Measurements from ENCODE around the gene MPZ. TPM values are rescaled to one million over a fixed set of nuclear protein-coding genes. Genes with fewer than 3 reads are reported as not detected.

The MPZ gene
- total and polyA plus RNA-seq, 2 experiments from 2014 or later = 0.21 to 2.1 TPM

DNA sequence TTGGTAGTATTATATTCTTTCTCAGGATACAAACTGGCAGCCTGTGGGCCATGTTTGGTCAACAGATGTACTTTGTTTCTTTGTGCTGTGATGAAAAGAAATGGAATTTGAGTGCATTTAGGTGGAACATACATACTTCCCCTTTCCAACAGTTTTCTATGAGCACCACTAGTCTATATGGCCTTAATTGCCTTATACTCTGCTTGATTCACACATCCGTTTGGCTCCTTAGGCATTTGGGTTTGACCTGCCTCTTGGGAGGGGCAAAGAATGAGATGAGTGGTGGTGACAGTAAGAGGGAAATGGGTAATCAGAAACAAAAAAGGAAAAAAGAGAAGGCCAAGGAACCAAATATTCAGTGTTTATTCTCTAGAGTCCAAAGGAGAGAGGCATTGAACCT lies 40.9 kb upstream of the MPZ start:
- WGBS (ENCODE audit: low lambda C conversion rate, missing lambda C conversion rate) = 96% methylated on average over 1 of the region's 1 CpG
- no peak for DNase-seq (ENCODE audit: low spot score)

DNA sequence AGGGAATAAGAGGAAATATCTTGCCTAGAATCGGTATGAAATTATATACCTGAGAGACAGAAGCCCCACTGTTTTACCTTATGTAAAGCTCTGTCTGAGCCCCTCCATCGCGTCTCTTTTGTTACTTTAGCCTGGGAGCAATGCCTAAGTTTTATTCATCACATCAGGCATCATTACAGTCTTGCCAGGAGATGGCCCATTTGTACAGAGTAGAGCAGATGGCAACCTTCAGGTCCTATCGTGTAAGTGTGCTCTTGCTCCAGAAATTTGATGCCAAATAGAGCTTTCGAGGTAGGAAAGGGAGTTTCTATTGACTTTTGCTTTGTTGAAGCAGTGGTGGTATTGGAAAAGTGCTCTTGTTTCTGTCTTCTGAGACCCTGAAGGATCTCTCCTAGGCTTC lies 33.1 kb upstream of the MPZ start:
- no peaks in the 10 kb centered on the region for H3K4me1 ChIP-seq (ENCODE audit: insufficient read depth)
- no peak overlapping the region for H3K4me2 ChIP-seq
- no peaks in the 10 kb centered on the region for H3K79me2 ChIP-seq
- H2AFZ ChIP-seq = no peak overlapping the region
- TF ChIP-seq EZH2phosphoT487 (IDR thresholded peaks at IDR 0.05; ENCODE audit: low read depth, severe bottlenecking, unreplicated experiment) = no peak
- TF ChIP-seq, protein P1, sequence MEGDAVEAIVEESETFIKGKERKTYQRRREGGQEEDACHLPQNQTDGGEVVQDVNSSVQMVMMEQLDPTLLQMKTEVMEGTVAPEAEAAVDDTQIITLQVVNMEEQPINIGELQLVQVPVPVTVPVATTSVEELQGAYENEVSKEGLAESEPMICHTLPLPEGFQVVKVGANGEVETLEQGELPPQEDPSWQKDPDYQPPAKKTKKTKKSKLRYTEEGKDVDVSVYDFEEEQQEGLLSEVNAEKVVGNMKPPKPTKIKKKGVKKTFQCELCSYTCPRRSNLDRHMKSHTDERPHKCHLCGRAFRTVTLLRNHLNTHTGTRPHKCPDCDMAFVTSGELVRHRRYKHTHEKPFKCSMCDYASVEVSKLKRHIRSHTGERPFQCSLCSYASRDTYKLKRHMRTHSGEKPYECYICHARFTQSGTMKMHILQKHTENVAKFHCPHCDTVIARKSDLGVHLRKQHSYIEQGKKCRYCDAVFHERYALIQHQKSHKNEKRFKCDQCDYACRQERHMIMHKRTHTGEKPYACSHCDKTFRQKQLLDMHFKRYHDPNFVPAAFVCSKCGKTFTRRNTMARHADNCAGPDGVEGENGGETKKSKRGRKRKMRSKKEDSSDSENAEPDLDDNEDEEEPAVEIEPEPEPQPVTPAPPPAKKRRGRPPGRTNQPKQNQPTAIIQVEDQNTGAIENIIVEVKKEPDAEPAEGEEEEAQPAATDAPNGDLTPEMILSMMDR (IDR thresholded peaks at IDR 0.05; ENCODE audit: poor library complexity) = no peak
- no peak for TF ChIP-seq EZH2 (IDR thresholded peaks at IDR 0.05; ENCODE audit: borderline replicate concordance)
- no peak overlapping the region for H3K4me3 ChIP-seq
- no peaks in the 10 kb centered on the region for H3K36me3 ChIP-seq (replicated peaks; ENCODE audit: insufficient read depth, low read depth)
- no peaks in the 10 kb centered on the region for H3K9me3 ChIP-seq (ENCODE audit: low read depth)
- H3K27ac ChIP-seq = no peak overlapping the region
- H4K20me1 ChIP-seq (ENCODE audit: insufficient read depth, poor library complexity, severe bottlenecking) = no peaks in the 10 kb centered on the region
- no peaks in the 10 kb centered on the region for H3K9me2 ChIP-seq (replicated peaks; ENCODE audit: insufficient read depth)
- no peaks in the 10 kb centered on the region for H3K27me3 ChIP-seq
- WGBS (ENCODE audit: low lambda C conversion rate, missing lambda C conversion rate) = over 99% methylated on average over 5 of the region's 5 CpGs
- no peak for DNase-seq (ENCODE audit: low spot score)

More for the DNA sequence above, 40.9 kb upstream of the MPZ start:
- TF ChIP-seq, protein P1 (IDR thresholded peaks at IDR 0.05; ENCODE audit: poor library complexity) = no peak
- TF ChIP-seq EZH2 (IDR thresholded peaks at IDR 0.05; ENCODE audit: borderline replicate concordance) (no peak), EZH2phosphoT487 (IDR thresholded peaks at IDR 0.05; ENCODE audit: low read depth, severe bottlenecking, unreplicated experiment) (no peak)
- Histone ChIP-seq H3K4me2 (no peak overlapping the region), H3K9me3 (ENCODE audit: low read depth) (no peaks in the 10 kb centered on the region), H3K4me3 (no peak overlapping the region), H3K36me3 (replicated peaks; ENCODE audit: insufficient read depth, low read depth) (no peaks in the 10 kb centered on the region), H4K20me1 (ENCODE audit: insufficient read depth, poor library complexity, severe bottlenecking) (no peaks in the 10 kb centered on the region), H3K79me2 (peaks cover 2% of the 10 kb centered on the region), H2AFZ (no peak overlapping the region), H3K27me3 (no peaks in the 10 kb centered on the region), H3K9me2 (replicated peaks; ENCODE audit: insufficient read depth) (no peaks in the 10 kb centered on the region), H3K4me1 (ENCODE audit: insufficient read depth) (no peaks in the 10 kb centered on the region), H3K27ac (no peak overlapping the region)

DNA sequence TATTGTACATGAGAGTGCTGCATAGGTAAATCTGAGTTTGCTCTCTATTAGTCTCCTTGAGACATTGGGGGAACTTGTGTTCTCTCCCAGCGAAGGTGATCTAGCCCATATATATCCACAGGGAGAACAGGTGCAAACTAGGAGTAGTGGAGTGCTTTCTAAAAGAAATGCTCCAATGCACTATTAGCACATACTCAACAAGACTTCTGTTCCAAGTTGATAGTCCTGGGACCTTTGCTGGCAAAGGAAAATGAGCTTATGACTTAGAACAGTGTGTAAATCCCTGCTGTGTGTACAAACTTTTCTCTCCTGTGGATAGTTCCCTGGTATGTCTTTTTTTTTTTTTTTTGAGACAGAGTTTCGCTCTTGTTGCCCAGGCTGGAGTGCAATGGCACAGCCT lies 32.4 kb upstream of the MPZ start:
- Histone ChIP-seq H2AFZ (no peak overlapping the region), H3K9me3 (ENCODE audit: low read depth) (no peaks in the 10 kb centered on the region), H3K4me3 (no peak overlapping the region), H3K36me3 (replicated peaks; ENCODE audit: insufficient read depth, low read depth) (no peaks in the 10 kb centered on the region), H3K27me3 (no peaks in the 10 kb centered on the region), H3K27ac (no peak overlapping the region), H4K20me1 (ENCODE audit: insufficient read depth, poor library complexity, severe bottlenecking) (no peaks in the 10 kb centered on the region), H3K4me1 (ENCODE audit: insufficient read depth) (no peaks in the 10 kb centered on the region), H3K9me2 (replicated peaks; ENCODE audit: insufficient read depth) (no peaks in the 10 kb centered on the region), H3K4me2 (no peak overlapping the region), H3K79me2 (no peaks in the 10 kb centered on the region)
- DNase-seq (ENCODE audit: low spot score) = no peak
- WGBS (ENCODE audit: low lambda C conversion rate, missing lambda C conversion rate) = 100% methylated on average over 2 of the region's 2 CpGs
- TF ChIP-seq EZH2 (IDR thresholded peaks at IDR 0.05; ENCODE audit: borderline replicate concordance) = no peak
- TF ChIP-seq, protein P1 (IDR thresholded peaks at IDR 0.05; ENCODE audit: poor library complexity) = no peak
- TF ChIP-seq EZH2phosphoT487 (IDR thresholded peaks at IDR 0.05; ENCODE audit: low read depth, severe bottlenecking, unreplicated experiment) = no peak

DNA sequence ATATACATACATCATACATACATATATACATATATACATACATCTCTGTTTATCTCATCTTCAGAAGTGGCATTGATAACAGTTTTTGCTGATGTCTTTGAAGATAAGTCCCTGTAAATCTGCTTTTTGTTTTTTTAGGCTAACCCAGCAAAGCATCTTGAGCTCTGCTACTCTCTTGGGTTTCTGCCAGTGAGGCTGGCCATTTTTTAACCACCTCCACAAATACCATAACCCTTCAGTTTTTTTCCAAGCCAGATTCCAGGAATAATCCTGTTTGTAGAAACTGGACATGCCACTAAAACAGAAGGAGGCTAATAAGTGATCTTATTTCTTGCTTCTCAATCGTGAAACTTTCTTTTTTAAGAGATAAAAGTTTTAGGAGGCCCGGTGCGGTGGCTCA lies 26.0 kb upstream of the MPZ start:
- Histone ChIP-seq H3K4me2 (no peak overlapping the region), H2AFZ (no peak overlapping the region), H3K36me3 (replicated peaks; ENCODE audit: insufficient read depth, low read depth) (no peaks in the 10 kb centered on the region), H3K9me3 (ENCODE audit: low read depth) (no peaks in the 10 kb centered on the region), H3K79me2 (no peaks in the 10 kb centered on the region), H3K4me1 (ENCODE audit: insufficient read depth) (no peaks in the 10 kb centered on the region), H3K9me2 (replicated peaks; ENCODE audit: insufficient read depth) (no peaks in the 10 kb centered on the region), H4K20me1 (ENCODE audit: insufficient read depth, poor library complexity, severe bottlenecking) (no peaks in the 10 kb centered on the region), H3K27me3 (no peaks in the 10 kb centered on the region), H3K27ac (no peak overlapping the region), H3K4me3 (no peak overlapping the region)
- DNase-seq (ENCODE audit: low spot score) = no peak
- TF ChIP-seq, protein P1 (IDR thresholded peaks at IDR 0.05; ENCODE audit: poor library complexity) = no peak
- WGBS (ENCODE audit: low lambda C conversion rate, missing lambda C conversion rate) = 85% methylated on average over 3 of the region's 3 CpGs
